Activated B cell treated with CpG ODN at 0.5 μM for 24 hours (primary cell): ENCODE results near the gene PPP1CA. TPM values are rescaled to one million over a fixed set of nuclear protein-coding genes. Genes with fewer than 3 reads are reported as not detected.

Experiments
- ATAC-seq: fragments of 200-7000 bp; cut with Tn5 transposase; one replicate; pipeline ENCODE4 v1.10.0; 2021; ENCODE audit warnings: low read depth, mild to moderate bottlenecking, moderate library complexity
- CTCF ChIA-PET: fragments of 350-600 bp; sonication (Branson Sonifier 250); formaldehyde crosslinking; loops from one replicate; lab custom pipeline; 2021; ENCODE audit warnings: antibody characterized with exemption; lab: Charles Lee
- POLR2A ChIA-PET: fragments of 350-600 bp; sonication (Branson Sonifier 250); formaldehyde crosslinking; loops from one replicate; lab custom pipeline; 2021; ENCODE audit warnings: antibody characterized with exemption; lab: Charles Lee
- DNase-seq: peaks from one replicate; pipeline ENCODE4 v3.0.0; 2022
- H3K27ac Mint-ChIP-seq: one replicate; pipeline ENCODE4 v1.8.0; 2020; ENCODE audit warnings: mixed read lengths
- H3K27me3 Mint-ChIP-seq: one replicate; pipeline ENCODE4 v1.8.0; 2021; ENCODE audit warnings: mixed read lengths
- H3K36me3 Mint-ChIP-seq: one replicate; pipeline ENCODE4 v1.8.0; 2021; ENCODE audit warnings: low read depth, mixed read lengths
- H3K4me1 Mint-ChIP-seq: one replicate; pipeline ENCODE4 v1.8.0; 2021; ENCODE audit warnings: mixed read lengths
- H3K4me3 Mint-ChIP-seq: one replicate; pipeline ENCODE4 v1.8.0; 2020; ENCODE audit warnings: mild to moderate bottlenecking, mixed read lengths
- H3K9me3 Mint-ChIP-seq: one replicate; pipeline ENCODE4 v1.8.0; 2020; ENCODE audit warnings: mixed read lengths
- intact Hi-C: fragments of 100-400 bp; cut with micrococcal nuclease; formaldehyde crosslinking; loops from one replicate; pipeline ENCODE4 v1.15.1; 2024
- total RNA-seq: library from RNA; stranded (reverse); gene quantifications from 2 replicates; pipeline ENCODE4 v1.2.3, GENCODE V29; 2022
- TF ChIP-seq, protein P1 (sequence below): fragments of 200-600 bp; IDR thresholded peaks from one replicate; pipeline ENCODE4 v1.8.0; 2022; ENCODE audit warnings: antibody characterized with exemption, mild to moderate bottlenecking

Gene PPP1CA
- total RNA-seq, 1 donor from 2014 or later, result 349 TPM

GRCh38 chr11:67352546-67353316 is 48.9 kb downstream of the PPP1CA start:
- Mint-ChIP-seq H3K36me3 (peaks cover 13% of the 10 kb centered on the region), H3K27ac (peak overlapping the region; percentile 99), H3K4me1 (peaks cover 89% of the 10 kb centered on the region), H3K4me3 (peak overlapping the region; percentile 95), H3K27me3 (no peaks in the 10 kb centered on the region), H3K9me3 (no peaks in the 10 kb centered on the region)
- peak; percentile 35 for ATAC-seq
- ChIA-PET POLR2A (interaction anchor here (0.5 to 26.3 kb wide), 47 partner anchors 8 to 1690 kb away, joined by 3 to 1307 read pairs (median 9); partner anchors contain the start of genes AIP, ANKRD13D, CLCF1 and CORO1B), CTCF (interaction anchor here (0.7 to 10.1 kb wide), 12 partner anchors 7 to 234 kb away, joined by 3 to 735 read pairs (median 6); partner anchors contain the start of genes ANKRD13D, CLCF1, KDM2A and PPP1CA)
- intact Hi-C loops, result loop anchor here (1.0 to 10.0 kb wide), 15 partner anchors 21 to 362 kb away; partner anchors contain the start of genes AIP, ANKRD13D, CDK2AP2 and CLCF1
- TF ChIP-seq, protein P1, sequence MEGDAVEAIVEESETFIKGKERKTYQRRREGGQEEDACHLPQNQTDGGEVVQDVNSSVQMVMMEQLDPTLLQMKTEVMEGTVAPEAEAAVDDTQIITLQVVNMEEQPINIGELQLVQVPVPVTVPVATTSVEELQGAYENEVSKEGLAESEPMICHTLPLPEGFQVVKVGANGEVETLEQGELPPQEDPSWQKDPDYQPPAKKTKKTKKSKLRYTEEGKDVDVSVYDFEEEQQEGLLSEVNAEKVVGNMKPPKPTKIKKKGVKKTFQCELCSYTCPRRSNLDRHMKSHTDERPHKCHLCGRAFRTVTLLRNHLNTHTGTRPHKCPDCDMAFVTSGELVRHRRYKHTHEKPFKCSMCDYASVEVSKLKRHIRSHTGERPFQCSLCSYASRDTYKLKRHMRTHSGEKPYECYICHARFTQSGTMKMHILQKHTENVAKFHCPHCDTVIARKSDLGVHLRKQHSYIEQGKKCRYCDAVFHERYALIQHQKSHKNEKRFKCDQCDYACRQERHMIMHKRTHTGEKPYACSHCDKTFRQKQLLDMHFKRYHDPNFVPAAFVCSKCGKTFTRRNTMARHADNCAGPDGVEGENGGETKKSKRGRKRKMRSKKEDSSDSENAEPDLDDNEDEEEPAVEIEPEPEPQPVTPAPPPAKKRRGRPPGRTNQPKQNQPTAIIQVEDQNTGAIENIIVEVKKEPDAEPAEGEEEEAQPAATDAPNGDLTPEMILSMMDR, result no peak
- DNase-seq, result no peak

DNA sequence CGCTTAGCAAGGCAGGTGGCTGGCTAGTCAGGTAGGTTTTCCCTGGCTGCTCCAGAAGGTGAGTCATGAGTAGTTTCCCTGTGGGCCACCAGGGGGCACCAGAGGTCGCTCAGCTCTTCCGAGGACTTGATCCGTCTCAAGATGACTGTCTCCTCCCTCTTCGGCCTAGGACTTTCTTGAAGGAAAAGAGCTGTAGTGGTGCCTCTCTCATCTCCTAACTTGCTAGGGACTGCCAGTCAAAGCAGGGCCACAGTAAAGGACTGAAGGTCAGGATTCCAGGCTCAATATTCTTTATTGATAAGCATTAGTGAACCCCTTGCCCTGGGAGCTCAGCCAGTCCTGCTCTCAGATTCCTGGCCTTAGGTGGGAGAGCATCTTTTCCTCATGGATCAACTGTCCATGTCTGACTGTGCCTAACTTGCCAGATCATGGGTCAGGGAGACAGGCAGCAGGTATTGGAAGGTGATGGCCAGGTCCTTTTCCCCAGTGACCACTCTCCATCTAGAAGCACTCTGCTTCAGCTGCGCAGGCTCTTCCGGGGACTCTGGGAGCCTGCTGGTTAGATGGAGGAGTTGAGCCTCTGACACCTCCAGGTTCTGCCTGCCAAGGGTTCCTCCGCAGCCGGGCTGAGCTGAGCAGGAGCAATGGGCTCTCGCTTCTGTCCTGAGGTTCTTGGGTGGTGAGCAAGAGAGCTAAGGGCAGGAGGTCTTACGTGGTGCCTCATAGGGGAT is 50.2 kb downstream of the PPP1CA start:
- H3K9me3 Mint-ChIP-seq, result no peaks in the 10 kb centered on the region
- H3K27me3 Mint-ChIP-seq, result no peaks in the 10 kb centered on the region
- intact Hi-C loops, result loop anchor here (2.0 to 10.0 kb wide), 7 partner anchors 64 to 363 kb away; partner anchors contain the start of genes ANKRD13D, RPS6KB2 and TMEM134
- TF ChIP-seq, protein P1, result peak; percentile 82
- ChIA-PET POLR2A (interaction anchor here (0.5 to 26.3 kb wide), 23 partner anchors 9 to 979 kb away, joined by 3 to 1307 read pairs (median 8); partner anchors contain the start of genes ANKRD13D, CLCF1, CORO1B and GRK2), CTCF (interaction anchor here (0.7 to 10.1 kb wide), 20 partner anchors 10 to 229 kb away, joined by 3 to 735 read pairs (median 4); partner anchors contain the start of genes ANKRD13D, CLCF1, PITPNM1 and PPP1CA)
- H3K4me3 Mint-ChIP-seq, result peak overlapping the region; percentile 95
- DNase-seq (peak; percentile 63), ATAC-seq (no peak)
- peak overlapping the region; percentile 89 for H3K27ac Mint-ChIP-seq
- peaks cover 80% of the 10 kb centered on the region for H3K4me1 Mint-ChIP-seq
- peaks cover 13% of the 10 kb centered on the region for H3K36me3 Mint-ChIP-seq

DNA sequence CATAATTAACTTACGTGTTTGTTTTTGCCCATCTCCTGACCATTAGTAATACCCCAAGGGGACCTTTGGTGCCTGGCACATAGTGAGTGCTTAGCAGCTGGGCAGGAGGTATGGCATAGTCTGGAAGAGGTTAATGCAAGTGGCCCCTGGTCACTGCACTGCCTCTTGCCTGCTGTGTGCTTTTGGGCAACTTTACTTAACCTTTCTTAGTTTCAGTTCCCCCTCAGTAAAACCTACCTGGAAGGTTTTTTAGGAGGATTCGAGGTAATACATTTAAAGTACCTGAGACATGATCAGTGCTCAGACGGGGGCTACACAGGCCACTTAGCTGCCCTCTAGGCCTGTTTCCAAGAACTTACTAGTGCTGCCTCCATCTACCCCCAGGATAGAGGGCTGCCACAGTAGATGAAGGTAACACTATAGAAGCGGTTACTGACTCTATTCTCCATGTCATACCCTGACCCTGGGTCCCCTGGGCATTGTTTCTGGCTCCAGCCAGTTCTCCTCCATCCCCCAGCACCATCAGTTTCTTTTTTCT is 51.7 kb downstream of the PPP1CA start:
- Mint-ChIP-seq H3K9me3 (no peaks in the 10 kb centered on the region), H3K27me3 (no peaks in the 10 kb centered on the region), H3K27ac (peak overlapping the region; percentile 89), H3K4me3 (peak overlapping the region; percentile 61), H3K4me1 (peaks cover 81% of the 10 kb centered on the region), H3K36me3 (peaks cover 13% of the 10 kb centered on the region)
- ChIA-PET POLR2A (interaction anchor here (0.6 to 26.3 kb wide), 14 partner anchors 12 to 392 kb away, joined by 3 to 1307 read pairs (median 5); partner anchors contain the start of genes ANKRD13D, CLCF1, GRK2 and PPP1CA), CTCF (interaction anchor here (1.1 to 10.1 kb wide), 5 partner anchors 9 to 87 kb away, joined by 3 to 735 read pairs (median 9); partner anchors contain the start of gene CLCF1)
- ATAC-seq (no peak), DNase-seq (no peak)
- TF ChIP-seq, protein P1, result no peak
- intact Hi-C loops, result loop anchor here (5.0 to 10.0 kb wide), 5 partner anchors 63 to 365 kb away; partner anchors contain the start of gene ANKRD13D

- ChIA-PET CTCF (interaction anchor here (1.1 to 10.1 kb wide), 4 partner anchors 8 to 87 kb away, joined by 3 to 735 read pairs (median 8); partner anchors contain the start of gene CLCF1), POLR2A (interaction anchor here (1.0 to 26.3 kb wide), 6 partner anchors 13 to 87 kb away, joined by 3 to 1307 read pairs (median 4); partner anchors contain the start of genes ANKRD13D, CLCF1 and PPP1CA)
- H3K9me3 Mint-ChIP-seq, result no peaks in the 10 kb centered on the region
- TF ChIP-seq, protein P1, result no peak
- H3K27ac Mint-ChIP-seq, result peak overlapping the region; percentile 89
- no peaks in the 10 kb centered on the region for H3K27me3 Mint-ChIP-seq
- intact Hi-C loops, result no loop called here
- H3K4me3 Mint-ChIP-seq, result no peak overlapping the region
- H3K4me1 Mint-ChIP-seq, result peaks cover 81% of the 10 kb centered on the region
- ATAC-seq (no peak), DNase-seq (no peak)
- H3K36me3 Mint-ChIP-seq, result peaks cover 13% of the 10 kb centered on the region
These were observed 52.2 kb downstream of the PPP1CA start for GRCh38 chr11:67349457-67349856.
